GM19193 (cell line): ENCODE results near the gene CES4A.

Experiments used
- POLR2A ChIP-seq: IDR thresholded peaks from 4 replicates; pipeline ENCODE4 v1.6.1; 2011; ENCODE audit not compliant: insufficient read depth, insufficient read length; ENCODE audit errors: extremely low read depth

Gene CES4A

DNA sequence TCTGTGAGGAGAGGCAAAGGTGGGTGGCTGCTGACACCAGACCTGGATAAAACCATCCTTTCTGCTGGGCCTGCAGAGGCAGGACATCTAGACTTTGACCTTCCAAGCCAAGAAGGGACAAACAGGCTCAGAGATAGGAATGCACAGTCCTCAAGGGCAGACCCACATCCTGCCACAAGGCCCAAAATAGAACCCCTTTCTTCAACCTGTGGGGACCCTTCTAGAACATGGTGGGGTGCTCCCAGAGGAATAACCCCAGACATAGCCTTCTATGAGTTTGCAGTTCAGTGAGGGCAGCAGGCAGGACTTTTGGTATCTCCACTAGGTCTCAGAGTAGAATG lies 36.8 kb downstream of the CES4A start:
- no peak for TF ChIP-seq POLR2A

DNA sequence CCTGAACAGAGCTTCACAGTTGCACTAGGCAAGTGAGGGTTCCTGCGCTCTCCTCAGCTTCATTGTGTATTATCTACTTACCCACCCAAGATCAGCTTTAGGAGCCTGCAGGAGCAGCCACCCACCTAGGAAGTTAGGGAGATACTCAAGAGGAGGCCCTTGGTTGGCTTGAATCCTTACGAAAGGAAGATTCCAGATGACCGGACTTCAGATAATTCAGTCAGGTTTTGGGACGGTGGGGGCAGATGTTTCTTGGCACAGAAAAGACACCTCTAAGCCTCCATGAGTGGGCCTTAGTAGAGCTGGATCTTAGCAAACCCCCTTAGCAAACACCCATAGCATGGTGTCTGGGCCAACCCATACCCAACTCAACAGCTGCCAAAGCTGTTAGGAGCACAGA lies 38.2 kb downstream of the CES4A start:
- TF ChIP-seq POLR2A = no peak

DNA sequence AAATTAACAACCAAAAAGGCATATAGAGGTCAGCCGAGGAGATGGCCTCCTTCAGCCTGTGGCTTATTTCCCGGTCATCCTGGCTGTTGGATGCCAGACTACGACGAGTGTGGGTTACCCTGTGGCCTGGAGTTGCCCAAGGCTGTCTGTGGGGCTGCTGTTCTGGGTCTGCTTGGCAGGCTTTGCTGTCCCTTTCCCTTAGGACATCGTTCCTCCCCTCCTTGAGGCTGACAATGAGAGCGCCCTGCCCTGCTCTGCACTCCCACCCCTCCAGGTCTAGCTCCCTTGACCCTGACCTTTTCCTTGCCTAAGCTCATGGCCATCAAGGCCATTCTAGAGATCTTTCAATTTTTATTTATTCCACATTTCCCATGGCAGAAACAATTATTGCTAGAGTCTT lies 38.7 kb downstream of the CES4A start:
- TF ChIP-seq POLR2A = no peak

DNA sequence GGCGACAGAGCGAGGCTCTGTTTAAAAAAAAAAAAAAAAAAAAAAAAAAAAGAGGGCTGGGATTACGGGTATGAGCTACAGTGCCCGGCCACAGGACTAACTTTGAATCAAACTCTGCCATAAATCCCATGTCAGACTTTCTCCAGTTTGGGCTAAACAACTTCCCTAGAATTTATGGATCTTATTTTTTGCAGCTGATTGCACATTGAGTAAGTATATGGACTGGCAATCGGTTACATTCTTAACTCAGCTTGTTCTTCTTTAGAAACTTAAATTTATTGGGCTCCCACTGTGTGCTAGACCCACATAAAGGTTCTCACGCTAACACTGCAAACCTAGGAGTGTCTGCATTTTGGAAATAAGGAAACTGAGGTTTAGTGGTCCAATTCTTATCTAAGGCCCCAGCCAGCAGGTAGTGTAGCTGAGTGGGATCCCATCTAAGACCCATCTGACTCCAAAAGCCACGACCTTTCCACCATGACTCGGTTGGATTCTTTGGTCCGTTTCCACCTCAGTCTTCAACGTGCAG lies 39.8 kb downstream of the CES4A start:
- TF ChIP-seq POLR2A = no peak

DNA sequence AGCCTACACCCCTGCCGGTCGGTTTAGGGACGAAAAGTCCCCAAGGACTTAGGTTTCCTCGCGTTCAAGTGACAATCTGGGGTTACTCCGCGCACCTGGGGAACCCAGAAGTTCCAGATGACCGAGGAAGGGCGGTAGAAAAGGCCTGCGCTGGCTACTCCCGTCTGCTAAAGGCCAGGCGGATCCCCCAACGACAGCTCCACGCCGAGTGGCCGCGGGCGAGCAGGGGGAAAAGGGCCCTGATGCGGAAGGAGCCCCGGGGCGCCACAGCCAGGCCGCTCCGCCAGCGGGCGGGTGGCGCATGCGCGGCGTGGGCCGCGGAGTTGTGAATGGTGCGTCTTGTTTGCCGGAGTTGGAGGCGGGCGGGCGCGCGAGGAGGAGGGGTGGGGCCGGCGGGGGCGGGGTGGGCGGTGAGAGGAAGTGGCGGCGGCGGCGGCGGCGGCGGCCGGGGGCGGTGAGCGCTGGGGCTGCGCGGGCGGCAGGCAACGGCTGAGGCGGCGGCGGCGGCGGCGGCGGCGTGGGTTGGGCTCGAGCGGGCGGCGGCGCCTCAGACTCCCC lies 40.4 kb downstream of the CES4A start, which contains the start of gene CBFB:
CBFB (plus strand) TSS at position 454 of the 558 bp plus-strand sequence. CDS start 259 bp downstream, outside the sequence.
- peak; percentile 98 for TF ChIP-seq POLR2A

DNA sequence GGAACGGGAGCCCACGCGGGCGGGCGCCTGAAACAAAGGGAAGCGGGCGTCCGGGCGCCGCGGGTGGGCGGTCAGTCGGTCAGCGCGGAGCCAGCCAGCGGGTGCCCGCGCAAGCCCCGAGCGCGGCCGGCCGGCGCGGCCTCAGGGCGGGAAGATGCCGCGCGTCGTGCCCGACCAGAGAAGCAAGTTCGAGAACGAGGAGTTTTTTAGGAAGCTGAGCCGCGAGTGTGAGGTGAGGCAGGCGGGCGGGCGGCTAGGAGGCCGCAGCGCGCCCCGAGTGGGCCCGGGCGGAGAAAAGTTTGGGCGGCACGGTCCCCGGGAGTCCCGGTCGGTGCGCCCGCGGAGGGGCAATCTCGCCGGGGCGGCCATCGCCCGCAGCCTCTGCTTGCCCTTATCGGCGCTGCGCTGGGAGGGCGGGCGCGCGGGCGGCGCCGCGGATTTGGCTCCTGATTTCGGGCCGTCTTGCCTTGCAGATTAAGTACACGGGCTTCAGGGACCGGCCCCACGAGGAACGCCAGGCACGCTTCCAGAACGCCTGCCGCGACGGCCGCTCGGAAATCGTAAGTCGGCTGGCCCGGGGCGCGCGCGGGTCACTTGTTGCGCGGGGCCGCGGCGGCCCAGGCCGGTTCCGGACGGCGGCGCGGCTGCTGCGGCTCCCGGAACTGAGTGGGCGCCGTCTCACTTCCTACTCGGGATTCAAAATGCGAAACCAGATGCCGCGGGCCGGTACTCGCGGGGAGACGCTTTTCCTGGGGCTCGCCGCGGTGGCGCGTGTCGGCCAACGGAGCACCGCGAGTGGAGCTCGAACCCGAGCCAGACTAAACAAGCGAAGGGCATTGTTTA lies 41.1 kb downstream of the CES4A start:
- TF ChIP-seq POLR2A = peak; percentile 57

DNA sequence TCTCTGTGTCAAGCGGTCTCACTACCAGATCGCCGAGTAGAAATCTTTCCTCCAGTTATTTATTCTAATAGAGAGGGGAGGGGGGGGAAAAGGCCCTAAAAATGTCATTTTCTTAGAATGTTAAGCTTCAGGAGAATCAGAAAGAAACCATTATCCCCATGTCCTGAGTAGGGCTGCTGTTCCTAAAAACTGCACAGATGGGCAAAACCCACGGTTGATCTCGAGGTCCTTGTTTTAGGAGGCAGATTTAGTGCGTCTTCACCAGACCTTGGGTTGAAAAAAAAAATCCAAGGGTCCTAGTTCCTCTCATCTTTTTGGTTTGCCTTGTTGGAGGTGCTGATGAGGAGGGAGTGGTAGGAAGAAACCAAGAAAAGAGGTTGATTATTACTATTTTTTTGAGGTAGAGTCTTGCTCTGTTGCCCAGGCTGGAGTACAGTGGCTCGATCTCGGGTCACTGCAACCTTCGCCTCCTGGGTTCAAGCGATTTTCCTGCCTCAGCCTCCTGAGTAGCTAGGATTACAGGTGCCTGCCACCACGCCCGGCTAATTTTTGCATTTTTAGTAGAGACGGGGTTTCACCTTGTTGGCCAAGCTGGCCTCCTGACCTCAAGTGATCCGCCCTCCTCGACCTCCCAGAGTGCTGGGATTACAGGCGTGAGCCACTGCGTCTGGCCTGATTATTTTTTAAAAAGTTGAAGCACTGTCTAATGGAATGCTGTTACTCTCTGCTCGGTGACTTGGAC lies 42.0 kb downstream of the CES4A start:
- TF ChIP-seq POLR2A = no peak

DNA sequence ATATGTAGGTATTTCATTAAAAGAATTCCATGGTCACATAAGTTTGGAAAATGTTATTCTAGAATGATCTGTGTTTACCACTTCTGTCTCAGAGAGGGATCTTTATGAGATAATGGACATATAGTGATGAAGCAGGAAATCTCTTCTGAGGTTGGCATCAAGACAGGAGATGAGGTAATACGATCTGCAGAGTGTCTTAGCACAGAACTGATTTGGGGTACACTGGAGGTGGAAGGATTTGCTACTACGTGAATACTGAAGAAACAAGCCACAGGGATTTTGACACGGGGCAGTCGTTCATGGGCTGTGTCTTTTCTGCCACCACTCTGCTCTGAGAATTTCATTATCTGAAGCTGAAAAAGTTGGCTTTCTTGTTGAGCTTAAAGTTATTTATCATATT lies 46.1 kb downstream of the CES4A start:
- TF ChIP-seq POLR2A = no peak

DNA sequence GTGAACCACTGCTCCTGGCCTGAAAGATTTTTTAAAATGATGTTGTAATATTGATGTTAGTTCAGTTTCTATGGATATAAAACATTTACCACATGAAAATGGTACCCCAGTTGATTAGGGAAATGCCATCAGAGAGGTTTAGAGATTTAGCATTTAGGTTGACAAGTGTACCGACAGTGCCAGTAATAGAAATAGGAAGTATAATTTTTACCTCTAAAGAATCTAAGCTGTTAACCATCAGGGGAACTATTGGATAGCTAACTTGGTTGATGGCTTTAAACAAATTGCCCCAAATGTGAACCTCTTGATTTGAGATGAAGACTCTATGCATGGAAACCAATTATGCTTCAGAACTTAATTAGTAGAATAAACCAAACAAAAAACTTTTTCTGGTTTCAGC lies 47.0 kb downstream of the CES4A start:
- TF ChIP-seq POLR2A = no peak

DNA sequence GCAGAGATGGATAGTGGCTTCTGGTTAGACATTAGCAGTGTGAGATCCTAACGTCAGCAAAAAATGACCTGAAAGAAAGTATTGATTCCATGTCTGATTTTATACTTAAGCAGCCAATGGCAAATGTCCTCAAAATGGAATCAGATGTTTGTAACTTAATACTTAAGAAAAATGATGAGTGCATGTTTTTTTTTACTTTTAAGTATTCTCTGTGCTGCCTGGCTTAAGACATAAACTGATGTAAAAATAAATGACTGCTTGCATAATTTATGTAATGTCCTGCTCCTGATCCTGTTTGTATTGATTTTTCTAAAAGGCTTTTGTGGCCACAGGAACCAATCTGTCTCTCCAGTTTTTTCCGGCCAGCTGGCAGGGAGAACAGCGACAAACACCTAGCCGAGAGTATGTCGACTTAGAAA lies 47.9 kb downstream of the CES4A start:
- no peak for TF ChIP-seq POLR2A

DNA sequence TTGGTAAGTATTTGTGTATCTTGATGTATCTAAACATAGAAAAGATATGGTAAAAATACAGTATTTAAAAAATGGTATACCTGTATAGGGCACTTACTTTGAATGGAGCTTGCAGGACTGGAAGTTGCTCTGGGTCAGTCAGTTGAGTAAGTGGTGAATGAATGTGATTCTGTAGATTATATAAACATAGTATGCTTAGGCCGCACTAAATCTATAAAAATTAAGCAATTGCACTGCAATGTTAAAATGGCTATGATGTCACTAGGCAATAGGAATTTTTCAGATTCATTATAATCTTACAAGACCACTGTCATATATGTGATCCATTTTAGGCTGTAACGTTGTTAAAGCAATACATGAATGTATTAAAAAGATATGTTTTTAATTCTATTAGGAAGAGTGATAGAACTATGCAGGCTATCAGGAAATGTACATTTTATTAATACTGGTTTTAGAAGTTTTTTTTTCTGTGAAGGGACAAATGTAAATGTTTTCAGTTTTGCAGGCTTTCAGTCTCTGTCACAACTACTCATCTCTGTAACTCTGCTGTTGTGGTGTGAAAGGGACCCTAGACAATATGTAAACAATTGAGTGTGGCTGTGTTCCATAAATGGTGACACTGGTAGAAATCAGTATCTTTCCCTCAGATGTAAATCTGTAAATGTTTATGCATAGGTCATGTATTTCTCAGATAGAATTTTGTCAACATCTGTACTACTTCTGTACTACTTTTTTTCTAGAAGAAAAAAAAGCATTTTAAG lies 51.1 kb downstream of the CES4A start:
- no peak for TF ChIP-seq POLR2A

DNA sequence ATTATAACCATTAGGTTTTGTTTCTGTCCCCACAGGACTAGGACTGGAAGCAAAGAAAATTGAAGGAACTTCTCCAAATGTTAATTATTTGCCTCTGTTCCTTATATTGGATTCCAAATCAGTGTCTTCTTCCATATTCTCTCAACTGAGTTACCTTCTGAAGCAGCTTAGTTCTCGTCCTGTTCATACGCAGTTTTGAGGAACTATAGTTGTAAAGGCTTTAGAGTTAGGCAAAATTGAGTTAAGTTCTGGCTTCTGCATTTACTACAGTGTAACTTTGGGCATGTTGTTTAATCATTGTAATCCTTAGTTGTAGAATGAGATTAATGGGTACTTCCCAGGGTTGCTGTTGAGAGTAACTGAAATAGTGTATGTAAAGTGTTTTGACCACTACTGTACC lies 51.8 kb downstream of the CES4A start:
- TF ChIP-seq POLR2A = no peak

DNA sequence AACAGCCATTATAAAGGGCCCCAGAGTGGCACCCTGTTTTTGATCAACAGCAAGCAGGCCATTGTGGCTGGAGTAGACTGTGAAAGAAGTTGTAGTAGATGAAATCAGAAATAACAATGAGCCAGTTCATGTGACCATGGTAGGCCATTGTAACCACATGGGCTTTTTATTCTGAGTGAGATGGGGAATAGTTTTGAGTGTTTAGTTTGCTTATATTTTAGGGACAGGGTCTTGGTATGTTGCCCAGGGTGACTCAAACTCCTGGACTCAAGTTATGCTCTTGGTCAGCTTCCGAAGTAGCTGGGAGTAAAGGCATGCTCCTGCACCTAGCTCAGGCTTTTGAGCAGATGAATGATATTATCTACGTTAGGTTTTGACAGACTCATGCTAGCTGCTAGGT lies 52.5 kb downstream of the CES4A start:
- TF ChIP-seq POLR2A = no peak

DNA sequence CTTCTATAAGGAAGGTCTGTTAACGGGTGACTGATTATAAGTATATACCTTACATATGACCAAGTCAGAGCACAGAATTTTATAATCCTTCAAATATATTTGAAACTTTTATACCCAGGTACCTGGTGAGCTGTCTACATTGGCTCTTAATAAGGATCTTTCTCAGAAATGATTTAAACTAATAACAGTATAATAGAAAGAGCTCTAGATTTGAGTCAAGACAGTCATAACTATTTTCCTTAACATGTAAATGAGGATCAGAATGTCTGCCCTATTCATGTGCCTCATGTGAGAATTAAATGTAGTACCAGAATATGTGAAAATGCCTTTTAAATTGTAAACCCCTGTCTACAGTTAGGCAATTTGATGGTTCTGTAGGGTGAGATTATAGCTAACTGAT lies 55.0 kb downstream of the CES4A start:
- TF ChIP-seq POLR2A = no peak

DNA sequence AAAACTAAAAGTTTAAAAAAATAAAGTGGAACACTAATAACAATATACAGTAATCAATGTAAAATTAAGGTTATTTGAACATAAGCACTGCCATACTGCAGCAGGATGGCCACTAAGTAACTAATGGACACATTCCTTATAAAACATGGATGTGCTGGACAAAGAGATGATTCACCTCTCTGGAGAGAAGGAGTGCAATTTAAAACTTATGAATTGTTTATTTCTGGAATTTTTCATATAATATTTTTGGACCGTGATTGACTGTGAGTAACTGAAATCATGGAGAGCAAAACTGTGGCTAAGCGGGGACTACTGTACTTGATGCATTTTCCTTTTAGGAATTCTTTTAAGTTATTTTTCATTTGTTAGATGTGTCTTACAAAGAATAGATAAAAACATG lies 62.4 kb downstream of the CES4A start:
- TF ChIP-seq POLR2A = no peak

DNA sequence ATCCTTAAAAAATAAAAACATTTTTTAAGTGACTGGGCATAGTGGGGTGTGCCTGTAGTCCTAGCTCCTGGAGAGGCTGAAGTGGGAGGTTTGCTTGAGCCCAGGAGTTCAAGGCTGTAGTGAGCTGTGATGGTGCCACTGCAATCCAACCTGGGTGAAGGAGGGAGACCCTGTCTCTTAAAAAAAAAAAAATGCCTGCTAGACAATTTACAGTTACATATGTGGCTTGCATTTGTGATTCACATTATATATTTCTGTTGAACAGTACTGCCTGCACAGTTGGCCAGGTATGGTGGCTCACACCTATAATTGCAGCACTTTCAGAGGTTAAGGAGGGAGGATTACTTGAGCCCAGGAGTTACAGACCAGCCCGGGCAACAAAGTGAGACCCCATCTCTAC lies 64.0 kb downstream of the CES4A start:
- no peak for TF ChIP-seq POLR2A
